ENCODE measurements around the gene FHIT. TPM values are rescaled to one million over a fixed set of nuclear protein-coding genes. Genes with fewer than 3 reads are reported as not detected.

The FHIT gene
- total RNA-seq, 1 experiment from 2014 or later, result 9.8 TPM

- H3K27me3 ChIP-seq (ENCODE audit: insufficient read depth, low read depth), result peaks cover 6% of the 10 kb centered on the region; the same call in 1 of the 2 replicates
- DNase-seq, result no peak
- TF ChIP-seq CTCF (conservative IDR thresholded peaks at IDR 0.05) (no peak), EZH2 (IDR thresholded peaks at IDR 0.05; ENCODE audit: low read depth) (no peak)
- no peaks in the 10 kb centered on the region for H3K4me1 ChIP-seq (replicated peaks; ENCODE audit: insufficient read depth)
- H3K9me3 ChIP-seq (ENCODE audit: insufficient read depth, low read depth), result no peaks in the 10 kb centered on the region; the same call in 1 of the 2 replicates
- ChIA-PET CTCF (no interaction called here), POLR2A (ENCODE audit: unreplicated experiment) (no interaction called here)
- no peaks in the 10 kb centered on the region for H3K79me2 ChIP-seq (ENCODE audit: low read depth)
- H3K36me3 ChIP-seq (ENCODE audit: low read depth), result no peaks in the 10 kb centered on the region
- H3K9me2 ChIP-seq (ENCODE audit: insufficient read depth), result no peaks in the 10 kb centered on the region
- H4K20me1 ChIP-seq (ENCODE audit: insufficient read depth), result no peaks in the 10 kb centered on the region
- H3F3A ChIP-seq (ENCODE audit: insufficient read depth, low read depth), result no peaks in the 10 kb centered on the region
- no peak overlapping the region for H2AFZ ChIP-seq
- no TSS peak for BruUV-seq (replicated peaks)
- no peak overlapping the region for H3K4me3 ChIP-seq
- no peak overlapping the region for H3K27ac ChIP-seq
- intact Hi-C loops (cut with micrococcal nuclease; ENCODE audit: unreplicated experiment), result no loop called here
- no peak overlapping the region for H3K4me2 ChIP-seq
Observed at GRCh38 chr3:59728587-59728908, 1522.7 kb downstream of the FHIT start.

GRCh38 chr3:59727902-59728586 is 1523.2 kb downstream of the FHIT start:
- intact Hi-C loops (cut with micrococcal nuclease; ENCODE audit: unreplicated experiment), result no loop called here
- no peaks in the 10 kb centered on the region for H4K20me1 ChIP-seq (ENCODE audit: insufficient read depth)
- H3F3A ChIP-seq (ENCODE audit: insufficient read depth, low read depth), result no peaks in the 10 kb centered on the region
- no peak overlapping the region for H2AFZ ChIP-seq
- POLR2A ChIA-PET (ENCODE audit: unreplicated experiment), result no interaction called here
- H3K4me2 ChIP-seq, result no peak overlapping the region
- no peak overlapping the region for H3K4me3 ChIP-seq
- no peaks in the 10 kb centered on the region for H3K79me2 ChIP-seq (ENCODE audit: low read depth)
- no peak for TF ChIP-seq EZH2 (IDR thresholded peaks at IDR 0.05; ENCODE audit: low read depth)
- no peaks in the 10 kb centered on the region for H3K9me2 ChIP-seq (ENCODE audit: insufficient read depth)
- no peaks in the 10 kb centered on the region for H3K4me1 ChIP-seq (replicated peaks; ENCODE audit: insufficient read depth)
- peaks cover 5% of the 10 kb centered on the region; the same call in 1 of the 2 replicates for H3K27me3 ChIP-seq (ENCODE audit: insufficient read depth, low read depth)
- no TSS peak for BruUV-seq (replicated peaks)
- no peaks in the 10 kb centered on the region; the same call in 1 of the 2 replicates for H3K9me3 ChIP-seq (ENCODE audit: insufficient read depth, low read depth)
- H3K27ac ChIP-seq, result no peak overlapping the region
- CTCF ChIA-PET, result no interaction called here
- DNase-seq, result no peak
- H3K36me3 ChIP-seq (ENCODE audit: low read depth), result no peaks in the 10 kb centered on the region

- intact Hi-C loops (cut with micrococcal nuclease; ENCODE audit: unreplicated experiment), result no loop called here
- POLR2A ChIA-PET (ENCODE audit: unreplicated experiment), result no interaction called here
- no peaks in the 10 kb centered on the region for H3K36me3 ChIP-seq (ENCODE audit: low read depth)
- no peak overlapping the region for H3K4me3 ChIP-seq
- no peaks in the 10 kb centered on the region; the same call in 1 of the 2 replicates for H3K9me3 ChIP-seq (ENCODE audit: insufficient read depth, low read depth)
- no peak overlapping the region for H2AFZ ChIP-seq
- BruUV-seq (replicated peaks), result no TSS peak
- DNase-seq, result no peak
- no peaks in the 10 kb centered on the region for H3K9me2 ChIP-seq (ENCODE audit: insufficient read depth)
- H3K4me2 ChIP-seq, result no peak overlapping the region
- H3K27me3 ChIP-seq (ENCODE audit: insufficient read depth, low read depth), result no peaks in the 10 kb centered on the region
- CTCF ChIA-PET, result no interaction called here
- no peaks in the 10 kb centered on the region for H3K79me2 ChIP-seq (ENCODE audit: low read depth)
- no peak overlapping the region for H3K27ac ChIP-seq
- TF ChIP-seq EZH2 (IDR thresholded peaks at IDR 0.05; ENCODE audit: low read depth) (no peak), CTCF (conservative IDR thresholded peaks at IDR 0.05) (no peak)
- no peaks in the 10 kb centered on the region for H3K4me1 ChIP-seq (replicated peaks; ENCODE audit: insufficient read depth)
- H4K20me1 ChIP-seq (ENCODE audit: insufficient read depth), result no peaks in the 10 kb centered on the region
- no peaks in the 10 kb centered on the region for H3F3A ChIP-seq (ENCODE audit: insufficient read depth, low read depth)
Observed at GRCh38 chr3:59726279-59726678, 1525.0 kb downstream of the FHIT start.

- Histone ChIP-seq H3K9me2 (ENCODE audit: insufficient read depth) (no peaks in the 10 kb centered on the region), H3K9me3 (ENCODE audit: insufficient read depth, low read depth) (no peaks in the 10 kb centered on the region), H3K36me3 (ENCODE audit: low read depth) (no peaks in the 10 kb centered on the region), H3K4me3 (no peak overlapping the region), H3K27me3 (ENCODE audit: insufficient read depth, low read depth) (no peaks in the 10 kb centered on the region), H3F3A (ENCODE audit: insufficient read depth, low read depth) (no peaks in the 10 kb centered on the region), H3K4me1 (replicated peaks; ENCODE audit: insufficient read depth) (no peaks in the 10 kb centered on the region), H2AFZ (no peak overlapping the region), H3K27ac (no peak overlapping the region), H3K4me2 (no peak overlapping the region), H4K20me1 (ENCODE audit: insufficient read depth) (no peaks in the 10 kb centered on the region), H3K79me2 (ENCODE audit: low read depth) (no peaks in the 10 kb centered on the region)
- BruUV-seq (replicated peaks), result no TSS peak
- no peak for TF ChIP-seq EZH2 (IDR thresholded peaks at IDR 0.05; ENCODE audit: low read depth)
- TF ChIP-seq CTCF (conservative IDR thresholded peaks at IDR 0.05), result no peak
- DNase-seq, result no peak
- POLR2A ChIA-PET (ENCODE audit: unreplicated experiment), result no interaction called here
- CTCF ChIA-PET, result no interaction called here
- intact Hi-C loops (cut with micrococcal nuclease; ENCODE audit: unreplicated experiment), result no loop called here
Observed at GRCh38 chr3:59717679-59718205, 1533.5 kb downstream of the FHIT start.

Measured in PC-9 (cell line).